LNCAP (cell line): ENCODE results near the gene ZFHX3.

ENCODE experiments used
- CTCF ChIP-seq: fragments of 450-650 bp; IDR thresholded peaks from 2 replicates; pipeline ENCODE4 v1.5.1; 2017; ENCODE audit warnings: mild to moderate bottlenecking

The ZFHX3 gene

GRCh38 chr16:72752004-72752695 lies 295.8 kb downstream of the ZFHX3 start:
- no peak for TF ChIP-seq CTCF

- TF ChIP-seq CTCF: no peak
Measured at GRCh38 chr16:72751076-72751475, 296.9 kb downstream of the ZFHX3 start.

- TF ChIP-seq CTCF: no peak
Measured at GRCh38 chr16:72749091-72749490, 298.8 kb downstream of the ZFHX3 start.

- TF ChIP-seq CTCF: no peak
Measured at GRCh38 chr16:72744076-72744793, 303.7 kb downstream of the ZFHX3 start.

GRCh38 chr16:72743011-72743761 lies 304.7 kb downstream of the ZFHX3 start:
- no peak for TF ChIP-seq CTCF

GRCh38 chr16:72740347-72740746 lies 307.6 kb downstream of the ZFHX3 start:
- TF ChIP-seq CTCF: no peak

GRCh38 chr16:72739577-72739976 lies 308.4 kb downstream of the ZFHX3 start:
- no peak for TF ChIP-seq CTCF
